Measurements from ENCODE around the gene ABCD1.
"Not testable (repeated sequence)": the region's sequence is repeated elsewhere in the genome, so short reads cannot be mapped to it uniquely, and the experiment has no call there.

ABCD1 gene

GRCh38 chrX:153707406-153707805 is 17.2 kb upstream of the ABCD1 start:
- no peak for DNase-seq (ENCODE audit: low read depth in 3 of 3, low spot score in 1 of 3)

- no peak for DNase-seq (ENCODE audit: low read depth in 3 of 3, low spot score in 1 of 3)
These were observed 16.2 kb upstream of the ABCD1 start for GRCh38 chrX:153708415-153708814.

DNA sequence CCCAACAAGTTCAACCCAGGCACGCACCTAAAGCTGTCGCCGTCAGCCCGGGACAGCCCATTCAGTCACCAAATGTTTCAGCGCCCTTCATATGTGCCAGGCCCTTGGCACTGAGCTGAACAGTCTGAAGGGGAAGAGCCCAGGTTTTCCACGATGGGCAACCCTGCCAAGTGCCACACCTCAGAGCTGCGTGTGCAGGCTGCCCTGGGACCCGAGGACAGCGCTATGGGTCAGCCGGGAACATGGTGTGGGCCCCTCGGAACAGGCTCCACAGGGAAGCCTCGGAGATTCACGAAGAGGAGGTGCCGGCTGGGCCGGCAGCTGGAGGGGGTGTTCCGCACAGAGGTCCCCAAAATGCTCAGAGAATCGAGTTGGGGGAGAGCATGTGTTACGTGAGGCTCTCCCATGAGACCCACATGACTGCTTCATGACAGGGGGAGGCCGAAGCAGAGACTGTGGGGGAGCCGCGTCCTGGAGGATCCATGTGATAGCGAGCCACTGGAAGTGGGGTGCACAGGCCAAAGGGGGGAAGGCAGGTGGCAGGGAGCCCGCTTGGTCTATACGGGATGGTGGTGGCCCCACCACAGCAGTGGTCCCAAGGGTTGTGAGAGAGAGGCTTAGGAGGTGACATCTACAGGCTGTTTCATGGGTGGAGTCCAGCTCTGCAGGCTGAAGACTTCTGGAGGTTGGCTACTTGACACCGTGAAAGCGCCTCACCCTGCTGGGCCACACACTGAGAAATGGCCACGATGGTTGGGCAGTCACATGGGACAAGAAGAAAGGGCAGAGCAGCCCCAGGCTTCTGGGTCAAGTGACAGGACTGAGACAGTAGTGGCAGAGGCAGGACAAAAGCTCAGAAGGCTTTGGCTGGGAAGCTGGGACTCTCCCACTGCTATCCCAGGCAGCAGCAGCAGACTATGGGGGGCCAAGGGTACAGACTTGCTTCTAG is 14.7 kb upstream of the ABCD1 start:
- no peak for DNase-seq (ENCODE audit: low read depth in 3 of 3, low spot score in 1 of 3)

- DNase-seq (ENCODE audit: low read depth in 3 of 3, low spot score in 1 of 3) = no peak
These were observed 10.4 kb upstream of the ABCD1 start for GRCh38 chrX:153714256-153714655.

DNA sequence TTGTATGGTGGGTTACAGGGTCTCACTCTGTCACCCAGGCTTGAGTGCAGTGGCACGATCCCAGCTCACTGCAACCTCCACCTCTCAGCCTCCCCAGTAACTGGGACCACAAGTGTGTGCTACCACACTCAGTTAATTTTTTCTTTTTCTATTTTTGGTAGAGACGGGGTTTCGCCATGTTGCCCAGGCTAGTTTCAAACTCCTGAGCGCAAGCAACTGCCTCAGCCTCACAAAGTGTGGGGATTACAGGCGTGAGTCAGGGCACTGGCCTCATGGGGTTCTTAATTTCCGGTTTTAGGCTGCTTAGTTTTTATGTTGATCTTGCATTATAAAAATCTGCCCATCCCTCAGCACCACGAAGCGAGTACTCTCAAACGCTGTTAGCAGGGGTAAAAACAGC is 7.2 kb upstream of the ABCD1 start:
- DNase-seq (ENCODE audit: low read depth in 3 of 3, low spot score in 1 of 3) = no peak

DNA sequence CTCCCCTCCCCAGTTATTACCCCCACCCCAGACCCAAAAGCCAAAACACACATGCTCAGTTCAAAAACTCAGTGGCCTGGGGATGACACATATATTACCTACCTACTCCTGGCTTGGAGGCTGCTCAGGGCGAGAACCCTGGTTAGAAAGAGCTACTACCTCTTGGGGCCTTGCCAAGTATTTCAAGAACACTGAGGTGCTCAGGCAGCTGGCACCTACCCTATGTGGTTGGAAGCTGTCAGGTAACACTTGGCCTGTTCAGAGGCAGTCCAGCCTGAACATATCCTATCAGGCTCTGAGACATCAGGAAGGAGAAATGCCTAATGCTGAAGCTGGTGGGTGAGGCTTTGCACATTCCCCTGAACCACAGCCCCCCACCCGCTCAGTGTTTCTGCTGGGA is 5.4 kb upstream of the ABCD1 start:
- no peak for DNase-seq (ENCODE audit: low read depth in 3 of 3, low spot score in 1 of 3)

DNA sequence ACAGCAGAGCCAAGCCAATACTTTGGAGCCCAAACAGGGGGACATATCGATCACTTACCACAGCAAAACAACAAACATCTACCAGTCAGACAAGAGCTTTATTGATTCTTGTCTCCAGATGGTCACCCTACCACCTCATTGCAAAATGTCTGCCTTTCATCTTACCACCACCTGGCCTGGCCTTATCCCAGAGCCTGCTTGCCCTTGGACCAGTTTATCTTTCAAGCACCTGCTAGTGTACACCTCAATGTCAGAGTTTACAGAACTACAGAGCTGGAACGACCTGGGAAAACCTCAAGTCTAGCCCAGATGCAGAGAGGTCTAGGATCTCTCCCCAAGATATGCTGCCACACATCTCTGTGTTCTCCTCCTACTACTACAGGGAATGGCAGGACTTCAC is 5.0 kb upstream of the ABCD1 start:
- no peak for DNase-seq (ENCODE audit: low read depth in 3 of 3, low spot score in 1 of 3)

GRCh38 chrX:153722704-153723350 is 1.8 kb upstream of the ABCD1 start:
- no peak for DNase-seq (ENCODE audit: low read depth in 3 of 3, low spot score in 1 of 3)

DNA sequence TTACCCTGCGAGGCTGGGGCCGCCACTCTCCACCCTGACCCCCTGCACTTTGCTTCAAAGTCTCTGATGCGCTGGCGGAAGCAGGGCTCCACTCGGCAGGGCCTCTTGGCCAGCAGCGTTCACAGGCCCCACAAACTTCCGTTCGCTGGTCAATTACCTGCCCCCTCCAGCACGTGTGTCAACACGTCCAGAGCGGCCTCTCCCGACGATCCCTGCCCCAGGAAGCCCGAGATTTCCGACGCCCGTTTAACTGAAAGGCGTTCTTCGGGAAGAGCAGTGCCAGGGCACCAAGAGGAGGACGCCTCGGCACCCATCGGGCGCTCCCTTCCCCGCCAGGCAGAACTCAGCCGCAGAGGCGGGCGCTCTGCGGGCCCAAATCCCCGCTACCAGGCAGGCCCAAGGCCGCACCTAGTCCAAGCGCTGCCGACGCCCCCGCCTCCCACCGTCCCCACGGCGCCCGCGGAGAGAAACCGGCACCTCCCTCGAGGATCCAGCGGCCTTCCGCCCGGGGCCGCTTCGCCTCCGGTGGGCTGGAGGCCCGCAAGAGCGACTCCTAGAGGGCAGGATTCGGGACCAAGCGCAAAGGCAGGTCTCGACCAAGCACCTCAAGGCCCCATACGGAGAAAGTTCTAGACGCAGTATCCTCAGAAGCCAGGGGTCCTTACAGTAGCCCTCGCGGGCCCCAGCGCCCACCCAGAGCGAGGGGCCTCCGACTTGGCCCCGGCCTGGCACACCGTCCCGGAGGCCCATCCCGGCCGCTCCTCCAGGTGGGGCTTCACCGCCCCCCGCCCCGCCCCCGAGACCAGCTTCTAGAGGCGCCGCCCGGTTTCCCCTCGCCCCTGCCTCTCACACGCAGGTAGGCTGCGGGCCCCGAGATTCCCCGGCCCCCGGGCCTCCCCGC is 1.1 kb upstream of the ABCD1 start:
- peak in 1 of 3 donors; percentile 49 for DNase-seq (ENCODE audit: low read depth in 3 of 3, low spot score in 1 of 3)

DNA sequence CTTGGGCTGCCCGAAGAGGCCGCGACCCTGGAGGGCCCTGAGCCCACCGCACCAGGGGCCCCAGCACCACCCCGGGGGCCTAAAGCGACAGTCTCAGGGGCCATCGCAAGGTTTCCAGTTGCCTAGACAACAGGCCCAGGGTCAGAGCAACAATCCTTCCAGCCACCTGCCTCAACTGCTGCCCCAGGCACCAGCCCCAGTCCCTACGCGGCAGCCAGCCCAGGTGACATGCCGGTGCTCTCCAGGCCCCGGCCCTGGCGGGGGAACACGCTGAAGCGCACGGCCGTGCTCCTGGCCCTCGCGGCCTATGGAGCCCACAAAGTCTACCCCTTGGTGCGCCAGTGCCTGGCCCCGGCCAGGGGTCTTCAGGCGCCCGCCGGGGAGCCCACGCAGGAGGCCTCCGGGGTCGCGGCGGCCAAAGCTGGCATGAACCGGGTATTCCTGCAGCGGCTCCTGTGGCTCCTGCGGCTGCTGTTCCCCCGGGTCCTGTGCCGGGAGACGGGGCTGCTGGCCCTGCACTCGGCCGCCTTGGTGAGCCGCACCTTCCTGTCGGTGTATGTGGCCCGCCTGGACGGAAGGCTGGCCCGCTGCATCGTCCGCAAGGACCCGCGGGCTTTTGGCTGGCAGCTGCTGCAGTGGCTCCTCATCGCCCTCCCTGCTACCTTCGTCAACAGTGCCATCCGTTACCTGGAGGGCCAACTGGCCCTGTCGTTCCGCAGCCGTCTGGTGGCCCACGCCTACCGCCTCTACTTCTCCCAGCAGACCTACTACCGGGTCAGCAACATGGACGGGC is 579 bp downstream of the ABCD1 start:
- DNase-seq (ENCODE audit: low read depth in 3 of 3, low spot score in 1 of 3) = no peak

- DNase-seq (ENCODE audit: low read depth in 3 of 3, low spot score in 1 of 3) = no peak
These were observed 1.2 kb downstream of the ABCD1 start for GRCh38 chrX:153725832-153726285.

- DNase-seq (ENCODE audit: low read depth in 3 of 3, low spot score in 1 of 3) = no peak
These were observed 1.8 kb downstream of the ABCD1 start for GRCh38 chrX:153726286-153727122.

- DNase-seq (ENCODE audit: low read depth in 3 of 3, low spot score in 1 of 3) = no peak
These were observed 2.7 kb downstream of the ABCD1 start for GRCh38 chrX:153727123-153727931.

DNA sequence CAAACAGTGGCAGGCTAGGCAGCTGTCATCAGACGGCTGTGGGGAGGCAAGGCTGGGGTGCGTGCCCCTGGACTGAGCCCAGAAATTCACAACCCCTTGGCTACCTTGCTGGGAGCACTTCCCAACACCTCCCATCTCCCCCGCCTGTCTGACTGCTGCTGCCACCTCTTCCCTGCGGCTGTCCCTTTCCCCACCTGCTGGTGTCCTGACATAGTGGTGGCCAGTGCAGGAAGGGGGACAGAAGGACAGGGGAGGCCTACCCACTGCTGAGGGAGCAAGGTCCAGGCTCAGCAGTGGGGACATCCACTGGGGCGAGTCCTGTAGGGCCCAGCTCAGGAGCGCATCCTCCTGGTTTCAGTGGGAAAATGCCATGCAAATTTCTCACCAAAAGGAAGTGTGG is 3.4 kb downstream of the ABCD1 start:
- no peak for DNase-seq (ENCODE audit: low read depth in 3 of 3, low spot score in 1 of 3)

GRCh38 chrX:153728951-153729631 is 4.4 kb downstream of the ABCD1 start:
- no peak for DNase-seq (ENCODE audit: low read depth in 3 of 3, low spot score in 1 of 3)

DNA sequence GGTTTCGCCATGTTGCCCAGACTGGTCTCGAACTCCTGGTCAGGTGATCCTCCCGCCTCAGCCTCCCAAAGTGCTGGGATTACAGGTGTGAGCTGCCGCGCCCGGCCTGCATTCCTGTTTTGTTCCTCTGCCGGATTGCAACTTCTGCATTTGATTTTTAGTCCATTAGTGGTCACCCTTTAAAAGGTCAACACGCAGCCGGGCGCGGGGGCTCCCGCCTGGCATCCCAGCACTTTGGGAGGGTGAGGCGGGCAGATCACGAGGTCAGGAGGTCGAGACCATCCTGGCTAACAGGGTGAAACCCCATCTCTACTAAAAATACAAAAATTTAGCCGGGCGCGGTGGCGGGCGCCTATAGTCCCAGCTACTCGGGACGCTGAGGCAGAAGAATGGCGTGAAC is 5.5 kb downstream of the ABCD1 start:
- not testable (repeated sequence) for DNase-seq (ENCODE audit: low read depth in 3 of 3, low spot score in 1 of 3)

DNA sequence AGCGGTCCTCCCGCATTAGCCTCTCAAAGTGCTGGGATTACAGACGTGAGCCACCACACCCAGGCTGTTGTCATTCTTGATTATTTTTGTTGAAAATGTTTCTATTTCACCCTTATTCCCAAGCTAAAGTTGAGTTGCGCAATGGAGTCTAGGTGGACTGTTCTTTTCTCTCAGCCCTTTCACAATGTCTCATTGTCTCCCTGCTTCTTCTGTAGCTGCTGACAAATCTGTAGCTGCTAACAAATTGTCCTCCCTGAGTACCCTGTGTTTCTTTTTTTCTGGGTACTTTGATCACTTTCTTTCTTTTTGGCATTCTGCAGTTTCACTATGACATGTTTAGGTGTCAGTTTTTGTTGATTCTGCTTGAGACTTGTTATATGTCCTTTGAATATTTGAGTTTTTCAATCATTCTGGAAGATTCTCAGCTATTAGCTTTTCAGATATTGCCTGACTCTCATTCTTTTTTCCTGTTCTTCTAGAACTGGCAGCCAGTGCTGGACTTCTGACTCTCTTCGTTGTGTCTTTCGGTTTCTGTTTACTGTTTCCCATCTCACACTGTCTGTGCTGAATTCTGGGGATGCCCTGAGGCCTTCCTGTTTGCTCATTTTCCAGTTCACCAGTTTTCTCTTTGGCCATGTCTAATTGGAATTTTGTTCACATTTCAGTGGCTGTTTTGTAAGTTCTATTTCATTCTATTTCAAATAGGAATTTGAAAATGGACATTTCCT is 6.6 kb downstream of the ABCD1 start:
- no peak for DNase-seq (ENCODE audit: low read depth in 3 of 3, low spot score in 1 of 3)

DNA sequence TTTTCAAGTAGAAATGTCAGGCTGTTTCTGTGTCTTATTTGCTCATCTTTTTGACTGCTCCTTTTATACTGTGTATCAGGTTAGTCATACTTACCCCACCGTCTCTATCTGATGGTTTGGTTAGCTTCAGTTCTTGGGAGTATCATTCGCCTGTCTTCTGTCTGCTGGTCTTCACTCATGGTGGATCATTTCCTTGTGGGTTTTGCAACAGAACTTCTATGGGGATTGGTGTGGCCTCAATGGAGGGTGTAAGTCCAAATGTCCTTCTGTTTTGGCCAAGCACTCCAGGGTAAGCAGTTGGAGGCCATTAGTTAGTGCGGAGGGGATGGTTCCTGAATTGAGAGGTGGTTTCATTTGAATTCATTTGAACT is 7.2 kb downstream of the ABCD1 start:
- DNase-seq (ENCODE audit: low read depth in 3 of 3, low spot score in 1 of 3) = no peak

Data from stimulated activated CD4-positive, alpha-beta T cell treated with anti-CD3 and anti-CD28 coated beads, TNF-alpha, amount 100 ng/mL, for 1 hour (primary cell).